Stomach (tissue), 4 donors: ENCODE measurements around the gene RANBP1.

ENCODE experiments used
- CTCF ChIP-seq, 7 experiments: fragments of 450-650 bp in 4 of 7; fragments of 200-600 bp in 3 of 7; sonication (generic) in 3 of 7; IDR thresholded peaks; one replicate each; pipeline ENCODE4 v1.5.1; 2016 to 2019; ENCODE audit warnings: antibody characterized with exemption in 7 of 7, control low read depth in 2 of 7, mild to moderate bottlenecking in 1 of 7
- EP300 ChIP-seq: sonication (generic); formaldehyde crosslinking; IDR thresholded peaks from one replicate; pipeline ENCODE4 v1.6.1; 2017; ENCODE audit warnings: antibody characterized with exemption
- POLR2A ChIP-seq, 4 donors: fragments of 450-650 bp; IDR thresholded peaks; one replicate each; pipeline ENCODE4 v1.6.1; 2016; ENCODE audit warnings: antibody characterized with exemption in 4 of 4, control low read depth in 2 of 4, mild to moderate bottlenecking in 1 of 4, moderate library complexity in 1 of 4
- POLR2AphosphoS5 ChIP-seq, 3 donors: sonication (generic); formaldehyde crosslinking; IDR thresholded peaks; one replicate each; pipeline ENCODE4 v1.6.1; 2016; ENCODE audit warnings: antibody characterized with exemption in 3 of 3

- TF ChIP-seq CTCF (IDR thresholded peaks at IDR 0.05) (no peak), POLR2A (IDR thresholded peaks at IDR 0.05) (no peak), POLR2AphosphoS5 (IDR thresholded peaks at IDR 0.05) (no peak), EP300 (no peak)
Observed at GRCh38 chr22:20076627-20077172, 39.2 kb upstream of the RANBP1 start.
